SJSA1 (cell line): ENCODE data around the gene RBM28. TPM values are rescaled to one million over a fixed set of nuclear protein-coding genes. Genes with fewer than 3 reads are reported as not detected.
A peak's percentile ranks its signal among the peaks of the same experiment; 100 is the strongest.

Experiments used
- DNase-seq, 2 experiments: peaks; one replicate each; pipeline ENCODE4 v3.0.0-alpha.2; 2015 to 2020; ENCODE audit warnings: low spot score in 2 of 2, low read depth in 1 of 2
- H3K27ac ChIP-seq: fragments of 250-450 bp; sonication (Bioruptor Pico); 2 replicates; pipeline ENCODE4 v1.5.1; 2020; ENCODE audit warnings: mild to moderate bottlenecking, moderate library complexity
- H3K27me3 ChIP-seq: fragments of 250-450 bp; sonication (Bioruptor Pico); replicated peaks from 2 replicates; pipeline ENCODE4 v1.5.1; 2020; ENCODE audit warnings: mild to moderate bottlenecking, moderate library complexity
- H3K36me3 ChIP-seq: fragments of 250-450 bp; sonication (Bioruptor Pico); 2 replicates; pipeline ENCODE4 v1.5.1; 2020; ENCODE audit warnings: mild to moderate bottlenecking
- H3K4me1 ChIP-seq: fragments of 250-450 bp; sonication (Bioruptor Pico); replicated peaks from 2 replicates; pipeline ENCODE4 v1.6.1; 2021; ENCODE audit warnings: mild to moderate bottlenecking
- H3K4me3 ChIP-seq: fragments of 250-450 bp; sonication (Bioruptor Pico); 2 replicates; pipeline ENCODE4 v1.5.1; 2020; ENCODE audit warnings: mild to moderate bottlenecking
- H3K9me3 ChIP-seq: fragments of 250-450 bp; sonication (Bioruptor Pico); replicated peaks from 2 replicates; pipeline ENCODE4 v1.5.1; 2020; ENCODE audit warnings: mild to moderate bottlenecking
- total RNA-seq: library from RNA; depleted of rRNA; stranded (reverse); fragments of >200 nt; shearing (Covaris generic); gene quantifications from 2 replicates; pipeline ENCODE4 v1.2.3, GENCODE V29; 2014

RBM28 gene
- total RNA-seq, 1 experiment from 2014 or later = 21.4 TPM

- peak within 1 kb of the TSS; percentile 23 for H3K4me3 ChIP-seq
- DNase-seq = no peak
- H3K9me3 ChIP-seq = no peaks in the 10 kb centered on the region
- H3K27me3 ChIP-seq = peaks cover 95% of the 10 kb centered on the region
- peaks cover 18% of the 10 kb centered on the region for H3K4me1 ChIP-seq
- H3K36me3 ChIP-seq = no peaks in the 10 kb centered on the region
- H3K27ac ChIP-seq = no peak within 1 kb of the TSS
Measured at GRCh38 chr7:128361411-128362379, 18.0 kb upstream of the RBM28 start, which contains the start of gene PRRT4. TSS of gene PRRT4 (minus strand) at chr7:128361690.

GRCh38 chr7:128360359-128360678 is 16.6 kb upstream of the RBM28 start:
- H3K9me3 ChIP-seq = no peaks in the 10 kb centered on the region
- no peak for DNase-seq
- H3K27me3 ChIP-seq = peaks cover 87% of the 10 kb centered on the region
- H3K27ac ChIP-seq = no peak overlapping the region
- peaks cover 18% of the 10 kb centered on the region for H3K4me1 ChIP-seq
- no peak overlapping the region for H3K4me3 ChIP-seq
- H3K36me3 ChIP-seq = no peaks in the 10 kb centered on the region

DNA sequence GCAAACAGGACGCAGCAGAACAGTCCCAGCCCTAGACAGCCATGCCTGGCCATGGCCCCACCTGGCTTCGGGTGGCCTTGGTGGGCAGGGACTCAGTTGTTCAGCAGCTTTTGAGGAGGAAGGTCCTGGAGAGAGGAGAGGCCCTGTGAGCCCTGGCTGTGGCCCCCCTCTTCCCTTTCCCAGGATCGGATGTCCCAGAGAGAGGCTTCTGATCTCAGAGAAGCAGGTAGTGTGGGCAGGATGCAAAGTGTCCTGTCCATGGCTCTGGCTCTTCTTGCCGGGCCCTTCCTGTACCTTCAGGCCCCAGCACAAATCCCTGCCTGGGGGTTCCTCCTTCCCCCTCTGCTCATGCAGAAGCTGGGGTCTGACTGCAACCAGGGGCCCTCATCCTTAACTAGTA is 16.2 kb upstream of the RBM28 start:
- no peak overlapping the region for H3K4me3 ChIP-seq
- DNase-seq = no peak
- no peaks in the 10 kb centered on the region for H3K36me3 ChIP-seq
- peaks cover 87% of the 10 kb centered on the region for H3K27me3 ChIP-seq
- peaks cover 18% of the 10 kb centered on the region for H3K4me1 ChIP-seq
- no peaks in the 10 kb centered on the region for H3K9me3 ChIP-seq
- no peak overlapping the region for H3K27ac ChIP-seq

DNA sequence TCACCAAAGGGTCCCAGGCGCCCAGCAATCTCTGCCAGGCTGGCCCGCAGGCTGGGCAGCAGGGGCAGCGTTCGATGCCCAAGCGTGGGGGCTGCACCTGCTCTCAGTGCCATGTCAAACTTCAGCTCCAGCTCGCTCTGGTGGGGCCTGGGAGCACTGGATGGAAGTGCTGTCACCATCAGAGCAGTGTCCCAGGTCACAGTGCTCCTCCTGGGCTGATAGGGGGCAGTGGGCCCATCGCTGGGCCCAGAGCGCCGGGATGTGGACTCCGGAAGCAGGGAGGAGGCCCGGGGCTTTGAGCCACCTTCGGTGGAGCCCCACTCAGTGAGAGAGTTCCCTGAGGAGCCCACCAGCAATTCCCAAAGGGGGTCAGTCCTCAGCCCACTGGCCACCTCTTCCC is 15.6 kb upstream of the RBM28 start:
- no peak for DNase-seq
- no peak overlapping the region for H3K4me3 ChIP-seq
- H3K4me1 ChIP-seq = peaks cover 18% of the 10 kb centered on the region
- peaks cover 87% of the 10 kb centered on the region for H3K27me3 ChIP-seq
- no peaks in the 10 kb centered on the region for H3K9me3 ChIP-seq
- no peaks in the 10 kb centered on the region for H3K36me3 ChIP-seq
- H3K27ac ChIP-seq = no peak overlapping the region

- Histone ChIP-seq H3K4me3 (no peak overlapping the region), H3K27me3 (peaks cover 87% of the 10 kb centered on the region), H3K9me3 (no peaks in the 10 kb centered on the region), H3K4me1 (peaks cover 18% of the 10 kb centered on the region), H3K27ac (no peak overlapping the region), H3K36me3 (no peaks in the 10 kb centered on the region)
- no peak for DNase-seq
Measured at GRCh38 chr7:128358233-128358632, 14.5 kb upstream of the RBM28 start.

- no peak overlapping the region for H3K4me3 ChIP-seq
- H3K27me3 ChIP-seq = peaks cover 85% of the 10 kb centered on the region
- H3K4me1 ChIP-seq = peaks cover 14% of the 10 kb centered on the region
- no peak for DNase-seq
- H3K36me3 ChIP-seq = no peaks in the 10 kb centered on the region
- no peak overlapping the region for H3K27ac ChIP-seq
- H3K9me3 ChIP-seq = no peaks in the 10 kb centered on the region
Measured at GRCh38 chr7:128357217-128357613, 13.5 kb upstream of the RBM28 start.

DNA sequence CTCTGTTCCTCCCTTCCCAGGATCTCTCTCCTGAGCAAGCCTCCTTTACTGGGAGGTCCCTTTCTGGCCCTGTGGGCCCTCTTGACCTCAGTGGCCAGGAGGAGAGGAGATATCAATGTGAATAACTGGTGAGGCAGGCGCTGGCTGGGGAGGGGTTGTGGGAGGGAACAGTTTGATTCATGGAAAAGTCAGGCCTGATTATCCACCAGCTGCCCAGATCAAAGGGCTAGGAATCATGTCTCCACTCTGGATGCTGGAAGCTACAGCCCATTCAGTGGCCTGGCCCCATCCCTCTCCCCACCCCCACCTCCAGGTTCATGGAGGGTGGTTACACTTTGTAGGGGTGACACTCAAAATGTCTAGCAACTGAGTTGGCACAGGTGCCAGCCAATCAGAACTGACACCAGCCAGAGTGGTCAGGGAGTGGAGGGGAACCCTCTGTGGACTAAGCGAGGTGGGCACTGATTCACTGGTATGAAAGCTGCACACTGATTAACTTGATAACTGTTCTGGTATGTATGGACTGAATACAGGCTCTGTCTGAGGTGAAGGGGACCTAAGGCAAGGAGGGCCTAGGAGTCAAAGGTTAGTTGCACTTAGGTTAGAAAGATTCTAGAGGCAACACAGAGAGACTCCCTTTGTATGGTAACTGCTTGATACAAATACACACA is 13.0 kb upstream of the RBM28 start:
- H3K27ac ChIP-seq = no peak overlapping the region
- H3K9me3 ChIP-seq = no peaks in the 10 kb centered on the region
- no peaks in the 10 kb centered on the region for H3K36me3 ChIP-seq
- H3K4me3 ChIP-seq = no peak overlapping the region
- peaks cover 10% of the 10 kb centered on the region for H3K4me1 ChIP-seq
- DNase-seq = no peak
- peaks cover 83% of the 10 kb centered on the region for H3K27me3 ChIP-seq

GRCh38 chr7:128353610-128354009 is 9.9 kb upstream of the RBM28 start:
- no peak overlapping the region for H3K27ac ChIP-seq
- no peak for DNase-seq
- no peaks in the 10 kb centered on the region for H3K36me3 ChIP-seq
- H3K4me1 ChIP-seq = no peaks in the 10 kb centered on the region
- peaks cover 83% of the 10 kb centered on the region for H3K27me3 ChIP-seq
- H3K4me3 ChIP-seq = no peak overlapping the region
- H3K9me3 ChIP-seq = 0 out of 2 replicates have a peak, but pooled peaks cover 2% of the 10 kb centered on the region

DNA sequence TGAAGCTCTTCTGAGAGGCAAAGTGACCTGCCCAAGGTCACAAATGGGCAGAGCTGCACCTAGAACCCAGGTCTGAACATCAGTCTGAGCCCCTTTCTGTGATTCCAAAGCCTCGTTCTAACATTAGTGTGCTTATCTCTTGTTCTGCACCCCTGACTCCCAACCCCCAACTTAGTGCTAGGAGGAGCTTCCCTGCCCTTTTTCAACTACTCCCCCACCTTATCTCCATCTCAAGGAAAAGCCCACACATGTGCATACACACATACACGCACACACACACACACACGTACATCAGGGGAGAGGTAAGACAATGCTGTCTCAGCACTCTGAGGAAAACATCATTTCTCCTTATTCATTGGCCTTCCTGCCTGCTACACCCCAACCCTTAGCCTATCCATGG is 9.5 kb upstream of the RBM28 start:
- no peak overlapping the region for H3K27ac ChIP-seq
- no peaks in the 10 kb centered on the region for H3K4me1 ChIP-seq
- H3K36me3 ChIP-seq = no peaks in the 10 kb centered on the region
- 0 out of 2 replicates have a peak, but pooled peaks cover 2% of the 10 kb centered on the region for H3K9me3 ChIP-seq
- H3K27me3 ChIP-seq = peaks cover 83% of the 10 kb centered on the region
- H3K4me3 ChIP-seq = no peak overlapping the region
- DNase-seq = no peak

- Histone ChIP-seq H3K27me3 (peaks cover 80% of the 10 kb centered on the region), H3K4me1 (no peaks in the 10 kb centered on the region), H3K9me3 (0 out of 2 replicates have a peak, but pooled peaks cover 2% of the 10 kb centered on the region), H3K36me3 (no peaks in the 10 kb centered on the region), H3K4me3 (no peak overlapping the region), H3K27ac (no peak overlapping the region)
- no peak for DNase-seq
Measured at GRCh38 chr7:128352636-128353035, 8.9 kb upstream of the RBM28 start.

DNA sequence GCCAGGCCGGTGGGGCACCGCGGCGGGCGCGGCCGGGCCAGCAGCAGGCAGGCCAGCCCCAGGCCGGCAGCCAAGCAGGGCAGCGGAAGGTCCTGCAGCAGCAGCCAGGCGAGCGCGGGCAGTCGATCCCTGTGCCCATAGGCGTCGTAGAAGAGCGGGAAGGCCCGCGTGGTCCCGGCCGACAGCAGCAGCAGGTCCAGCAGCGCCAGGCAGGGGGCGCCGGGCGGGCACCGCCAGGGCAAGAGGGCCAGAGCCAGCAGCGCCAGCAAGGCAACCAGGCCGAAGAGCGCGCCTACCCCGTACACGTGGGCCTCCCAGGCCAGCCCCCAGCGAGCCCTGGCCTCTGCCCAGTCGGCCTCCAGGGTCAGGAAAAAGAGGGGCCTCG is 8.4 kb upstream of the RBM28 start:
- no peak for DNase-seq
- Histone ChIP-seq H3K27ac (no peak overlapping the region), H3K9me3 (0 out of 2 replicates have a peak, but pooled peaks cover 2% of the 10 kb centered on the region), H3K4me3 (no peak overlapping the region), H3K36me3 (no peaks in the 10 kb centered on the region), H3K4me1 (no peaks in the 10 kb centered on the region), H3K27me3 (peaks cover 79% of the 10 kb centered on the region)

GRCh38 chr7:128351296-128352152 is 7.8 kb upstream of the RBM28 start:
- peaks cover 79% of the 10 kb centered on the region for H3K27me3 ChIP-seq
- no peak for DNase-seq
- H3K36me3 ChIP-seq = no peaks in the 10 kb centered on the region
- 0 out of 2 replicates have a peak, but pooled peaks cover 2% of the 10 kb centered on the region for H3K9me3 ChIP-seq
- no peaks in the 10 kb centered on the region for H3K4me1 ChIP-seq
- H3K27ac ChIP-seq = no peak overlapping the region
- no peak overlapping the region for H3K4me3 ChIP-seq

- no peak overlapping the region for H3K27ac ChIP-seq
- no peaks in the 10 kb centered on the region for H3K36me3 ChIP-seq
- H3K9me3 ChIP-seq = 0 out of 2 replicates have a peak, but pooled peaks cover 2% of the 10 kb centered on the region
- H3K4me1 ChIP-seq = no peaks in the 10 kb centered on the region
- H3K4me3 ChIP-seq = no peak overlapping the region
- DNase-seq = no peak
- peaks cover 78% of the 10 kb centered on the region for H3K27me3 ChIP-seq
Measured at GRCh38 chr7:128350708-128351295, 7.1 kb upstream of the RBM28 start.
